IMR-90 (cell line): Measurements from ENCODE around the gene TECPR2. TPM values are rescaled to one million over a fixed set of nuclear protein-coding genes. Genes with fewer than 3 reads are reported as not detected.

Experiments used
- ATAC-seq: fragments of 200-7000 bp; cut with Tn5 transposase; 2 replicates; pipeline ENCODE4 v1.9.1; 2020; ENCODE audit warnings: low read depth, mild to moderate bottlenecking, moderate library complexity
- BruUV-seq: library from RNA; stranded (reverse); fragments of 400-500 nt; replicated peaks from 2 replicates; lab custom pipeline; 2021; lab: Mats Ljungman, UMichigan
- CTCF ChIA-PET: fragments of 300-600 bp; formaldehyde crosslinking; extraction: SDS; loops from one replicate; lab custom pipeline; 2021; ENCODE audit warnings: antibody characterized with exemption; lab: Yijun Ruan, JAX
- POLR2A ChIA-PET: fragments of 300-600 bp; sonication (Branson Sonifier 250); formaldehyde crosslinking; loops from one replicate; lab custom pipeline; 2022; ENCODE audit warnings: antibody characterized with exemption; ENCODE audit not compliant: unreplicated experiment; lab: Charles Lee
- DNase-seq: peaks from one replicate; pipeline ENCODE4 v3.0.0; 2013
- H2AFZ ChIP-seq: replicated peaks from 2 replicates; pipeline ENCODE3; 2013; ENCODE audit warnings: low read length, mild to moderate bottlenecking; ENCODE audit not compliant: poor library complexity
- H2AK5ac ChIP-seq: 2 replicates; pipeline ENCODE4 v1.6.1; 2013; ENCODE audit warnings: low read depth, low read length, inconsistent platforms
- H2AK9ac ChIP-seq: replicated peaks from 2 replicates; pipeline ENCODE3; 2013; ENCODE audit warnings: mild to moderate bottlenecking, low read depth, low read length, moderate library complexity; ENCODE audit not compliant: poor library complexity
- H2BK120ac ChIP-seq: 2 replicates; pipeline ENCODE4 v1.6.1; 2013; ENCODE audit warnings: low read depth, low read length, inconsistent platforms
- H2BK15ac ChIP-seq: 3 replicates; pipeline ENCODE4 v1.6.1; 2013; ENCODE audit warnings: low read depth, low read length, inconsistent platforms
- H2BK20ac ChIP-seq: 2 replicates; pipeline ENCODE4 v1.6.1; 2013; ENCODE audit warnings: low read depth, mild to moderate bottlenecking, inconsistent platforms, low read length, moderate library complexity
- H2BK5ac ChIP-seq: 2 replicates; pipeline ENCODE4 v1.6.1; 2013; ENCODE audit warnings: mild to moderate bottlenecking, low read depth, low read length, inconsistent platforms; ENCODE audit not compliant: poor library complexity, severe bottlenecking
- H3K14ac ChIP-seq: replicated peaks from 2 replicates; pipeline ENCODE4 v1.6.1; 2013; ENCODE audit warnings: low read depth, low read length, inconsistent platforms
- H3K18ac ChIP-seq: 2 replicates; pipeline ENCODE4 v1.6.1; 2013; ENCODE audit warnings: low read depth, low read length, control low read depth
- H3K23ac ChIP-seq: 2 replicates; pipeline ENCODE4 v1.6.1; 2013; ENCODE audit warnings: low read depth, low read length, inconsistent platforms
- H3K27ac ChIP-seq: 2 replicates; pipeline ENCODE4 v1.5.1; 2013; ENCODE audit warnings: mild to moderate bottlenecking, control low read depth, low read length; ENCODE audit not compliant: insufficient read depth
- H3K27me3 ChIP-seq: 2 replicates; pipeline ENCODE4 v1.6.1; 2013; ENCODE audit warnings: low read length; ENCODE audit not compliant: control insufficient read depth, insufficient read depth
- H3K36me3 ChIP-seq: 2 replicates; pipeline ENCODE4 v1.6.1; 2013; ENCODE audit warnings: low read length, mixed read lengths; ENCODE audit not compliant: control insufficient read depth, insufficient read depth
- H3K4ac ChIP-seq: 2 replicates; pipeline ENCODE4 v1.6.1; 2013; ENCODE audit warnings: low read depth, low read length, inconsistent platforms
- H3K4me1 ChIP-seq: 2 replicates; pipeline ENCODE4 v1.6.1; 2013; ENCODE audit warnings: low read length, mixed read lengths; ENCODE audit not compliant: control insufficient read depth, insufficient read depth
- H3K4me2 ChIP-seq: 2 replicates; pipeline ENCODE4 v1.6.1; 2013; ENCODE audit warnings: low read depth, mild to moderate bottlenecking, control low read depth, low read length, moderate library complexity
- H3K4me3 ChIP-seq: 2 replicates; pipeline ENCODE4 v1.5.1; 2013; ENCODE audit warnings: low read depth, mild to moderate bottlenecking, control low read depth, low read length, moderate library complexity; ENCODE audit not compliant: insufficient read depth
- H3K56ac ChIP-seq: 2 replicates; pipeline ENCODE4 v1.6.1; 2013; ENCODE audit warnings: low read length, inconsistent platforms; ENCODE audit not compliant: insufficient read depth; ENCODE audit errors: extremely low read depth
- H3K79me1 ChIP-seq, 2 experiments: 2 replicates each; pipeline ENCODE4 v1.6.1; 2013; ENCODE audit warnings: low read length in 2 of 2, inconsistent platforms in 1 of 2, low read depth in 1 of 2
- H3K9ac ChIP-seq: 2 replicates; pipeline ENCODE4 v1.6.1; 2013; ENCODE audit warnings: low read depth, low read length, control low read depth
- H3K9me1 ChIP-seq: 2 replicates; pipeline ENCODE4 v1.6.1; 2013; ENCODE audit warnings: low read length, inconsistent platforms; ENCODE audit not compliant: insufficient read depth
- H3K9me3 ChIP-seq: 2 replicates; pipeline ENCODE4 v1.6.1; 2013; ENCODE audit warnings: low read length; ENCODE audit not compliant: control insufficient read depth, insufficient read depth
- H4K20me1 ChIP-seq: 2 replicates; pipeline ENCODE4 v1.6.1; 2013; ENCODE audit warnings: low read length, inconsistent platforms; ENCODE audit not compliant: insufficient read depth
- H4K5ac ChIP-seq: 2 replicates; pipeline ENCODE4 v1.6.1; 2013; ENCODE audit warnings: mild to moderate bottlenecking, low read depth, low read length, control low read depth
- H4K8ac ChIP-seq, 2 experiments: 2 replicates each; pipeline ENCODE4 v1.6.1; 2013; ENCODE audit warnings: low read depth in 2 of 2, low read length in 2 of 2, control low read depth in 1 of 2, inconsistent platforms in 1 of 2
- H4K91ac ChIP-seq: 2 replicates; pipeline ENCODE4 v1.6.1; 2013; ENCODE audit warnings: low read depth, low read length, inconsistent platforms; ENCODE audit not compliant: insufficient read depth
- BHLHE40 ChIP-seq: fragments of 150-350 bp; IDR thresholded peaks from 2 replicates; pipeline ENCODE4 v1.6.1; 2016; ENCODE audit warnings: mild to moderate bottlenecking, low read depth, low read length
- CEBPB ChIP-seq: IDR thresholded peaks from 2 replicates; pipeline ENCODE4 v1.6.1; 2012; ENCODE audit warnings: low read depth, low read length, improper control_type of control experiment
- FOS ChIP-seq: fragments of 150-350 bp; IDR thresholded peaks from 2 replicates; pipeline ENCODE4 v1.6.1; 2016; ENCODE audit warnings: low read depth, low read length
- MAFK ChIP-seq: IDR thresholded peaks from 2 replicates; pipeline ENCODE4 v1.6.1; 2012; ENCODE audit warnings: low read depth, low read length, improper control_type of control experiment
- MAZ ChIP-seq: IDR thresholded peaks from 2 replicates; pipeline ENCODE4 v1.6.1; 2012; ENCODE audit warnings: low read depth, mild to moderate bottlenecking, low read length, improper control_type of control experiment, moderate library complexity, borderline replicate concordance
- MXI1 ChIP-seq: IDR thresholded peaks from 2 replicates; pipeline ENCODE4 v1.6.1; 2012; ENCODE audit warnings: low read depth, mild to moderate bottlenecking, low read length, moderate library complexity, borderline replicate concordance
- NFE2L2 ChIP-seq: fragments of 150-350 bp; IDR thresholded peaks from 2 replicates; pipeline ENCODE4 v1.6.1; 2016; ENCODE audit warnings: low read depth, mild to moderate bottlenecking, low read length
- POLR2A ChIP-seq: IDR thresholded peaks from 2 replicates; pipeline ENCODE4 v1.6.1; 2012; ENCODE audit warnings: mild to moderate bottlenecking, low read depth, low read length
- RCOR1 ChIP-seq: IDR thresholded peaks from 2 replicates; pipeline ENCODE4 v1.6.1; 2012; ENCODE audit warnings: mild to moderate bottlenecking, low read length, improper control_type of control experiment; ENCODE audit not compliant: insufficient replicate concordance
- RFX5 ChIP-seq: IDR thresholded peaks from 2 replicates; pipeline ENCODE4 v1.8.0; 2012; ENCODE audit warnings: low read depth, mild to moderate bottlenecking, low read length, moderate library complexity
- SMC3 ChIP-seq: fragments of 150-350 bp; IDR thresholded peaks from 2 replicates; pipeline ENCODE4 v1.6.1; 2016; ENCODE audit warnings: low read depth, mild to moderate bottlenecking, antibody characterized with exemption, low read length, moderate library complexity
- WGBS, 2 experiments: methylation state at CpG; one replicate each; pipeline versions ENCODE4 v1.1.5 to v1.1.7; 2013; ENCODE audit warnings: missing lambda C conversion rate in 2 of 2; ENCODE audit not compliant: insufficient read length in 1 of 2; ENCODE audit errors: extremely low coverage in 2 of 2; 5-methylcytosine and 5-hydroxymethylcytosine counted together
- dilution Hi-C: fragments of 300-500 bp; cut with HindIII; formaldehyde crosslinking; loops from one replicate; pipeline ENCODE4 v1.14.3; 2018; ENCODE audit warnings: low sequenced_read_pairs; ENCODE audit not compliant: unreplicated experiment
- in situ Hi-C: fragments of 300-500 bp; cut with MboI; formaldehyde crosslinking; loops from 3 replicates; pipeline ENCODE4 v1.14.3; 2019; ENCODE audit warnings: low sequenced_read_pairs, inconsistent platforms, mixed read lengths
- intact Hi-C: fragments of 100-400 bp; cut with micrococcal nuclease; formaldehyde crosslinking; loops from 2 replicates; pipeline ENCODE4 v1.10.0; 2022
- polyA plus RNA-seq, 3 experiments: library from polyadenylated mRNA; depleted of rRNA; stranded (reverse); fragments of >200 nt; gene quantifications; 2 replicates each; pipeline ENCODE4 v1.2.3, GENCODE V29; 2012; ENCODE audit warnings: low replicate concordance in 1 of 3
- total RNA-seq: library from RNA; depleted of rRNA; stranded (reverse); fragments of >200 nt; gene quantifications from 2 replicates; pipeline ENCODE4 v1.2.3, GENCODE V29; 2012
- TF ChIP-seq, protein P1 (sequence below): fragments of 150-350 bp; IDR thresholded peaks from 2 replicates; pipeline ENCODE4 v1.6.1; 2017; ENCODE audit warnings: mild to moderate bottlenecking, antibody characterized with exemption, low read length, low read depth
- TF ChIP-seq, protein P2 (sequence below): fragments of 150-350 bp; IDR thresholded peaks from 2 replicates; pipeline ENCODE4 v1.6.1; 2016; ENCODE audit warnings: low read depth, mild to moderate bottlenecking, low read length, moderate library complexity, borderline replicate concordance

The TECPR2 gene
- total and polyA plus RNA-seq, 2 of the 4 experiments (the other 2 are of a cell fraction): 9.5 to 11.7 TPM

DNA sequence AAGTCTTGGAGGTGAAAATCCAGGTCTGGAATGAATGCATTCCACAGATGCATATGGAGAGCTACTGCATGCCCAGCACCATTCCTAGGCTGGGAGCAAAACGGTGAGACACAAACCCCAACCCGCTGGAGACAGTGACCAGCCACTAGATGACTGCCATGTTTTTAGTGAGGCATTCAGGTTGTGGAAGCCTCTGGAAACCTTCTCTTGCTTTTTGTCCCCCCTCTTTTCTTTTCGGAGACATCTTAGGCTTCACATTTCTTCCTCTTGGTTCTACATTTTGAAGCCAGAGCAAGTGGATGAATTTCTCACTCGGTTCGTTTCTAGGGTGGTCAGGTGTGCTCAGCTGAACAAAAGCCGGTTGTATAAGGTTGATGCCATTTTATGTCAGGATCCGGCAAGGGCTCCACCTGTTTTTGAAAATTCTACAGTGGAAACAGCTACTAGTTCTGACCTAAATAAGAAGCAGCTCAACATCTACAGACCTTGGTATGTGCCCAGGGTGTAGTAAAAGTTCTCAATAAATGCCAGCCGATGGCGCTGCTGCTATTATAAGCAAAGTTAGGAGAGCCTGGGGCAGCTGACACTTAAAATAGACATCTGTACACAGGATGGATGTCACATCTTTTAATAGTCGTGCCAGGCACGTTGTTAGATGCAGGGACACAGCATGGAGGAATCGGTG, 45.0 kb upstream of the TECPR2 start:
- Histone ChIP-seq H3K79me1 (peaks cover 14 to 27% of the 10 kb centered on the region in 2 experiments; a peak in 3 of 4 replicates), H3K14ac (peak overlapping the region; percentile 50; the same call in 1 of the 2 replicates), H2AK5ac (0 out of 2 replicates have a peak overlapping the region, but pooled peaks have one; percentile 2), H2BK15ac (no peak overlapping the region), H4K8ac (peak overlapping the region; percentile 20 to 73; a peak in 2 of 4 replicates), H3K4me1 (peaks cover 15% of the 10 kb centered on the region), H3K4ac (peak overlapping the region; percentile 61), H3K4me2 (peak overlapping the region; percentile 85), H4K5ac (peak overlapping the region; percentile 50; the same call in 1 of the 2 replicates), H3K9me3 (no peaks in the 10 kb centered on the region), H2BK5ac (peak overlapping the region; percentile 60), H3K27ac (no peak overlapping the region; the same call in 1 of the 2 replicates), H3K9me1 (peaks cover 20% of the 10 kb centered on the region), H3K36me3 (no peaks in the 10 kb centered on the region), H3K9ac (no peak overlapping the region; the same call in 1 of the 2 replicates), H4K20me1 (no peaks in the 10 kb centered on the region), H3K56ac (no peak overlapping the region), H2AK9ac (peak overlapping the region; percentile 68), H3K23ac (peak overlapping the region; percentile 44; the same call in 1 of the 2 replicates), H3K18ac (no peak overlapping the region), H2AFZ (peak overlapping the region; percentile 94), H4K91ac (peak overlapping the region; percentile 21; the same call in 1 of the 2 replicates), H3K27me3 (no peaks in the 10 kb centered on the region), H2BK120ac (peak overlapping the region; percentile 47), H3K4me3 (peak overlapping the region; percentile 54), H2BK20ac (0 out of 2 replicates have a peak overlapping the region, but pooled peaks have one; percentile 33)
- 90% methylated on average over 2 of the region's 12 CpGs; no CpG with 5 or more reads in 1 of the 2 experiments for WGBS, 2 experiments
- intact Hi-C loops (no loop called here), in situ Hi-C loops (loop anchor here (10.0 to 25.0 kb wide), 4 partner anchors 173 to 555 kb away; partner anchors contain the start of genes DYNC1H1, HSP90AA1 and PPP2R5C), dilution Hi-C loops (no loop called here)
- TF ChIP-seq MXI1 (no peak), RCOR1 (no peak), SMC3 (no peak), RFX5 (no peak), CEBPB (no peak), MAFK (no peak), MAZ (no peak), POLR2A (no peak), NFE2L2 (no peak), FOS (no peak), BHLHE40 (no peak)
- TF ChIP-seq, protein P1, sequence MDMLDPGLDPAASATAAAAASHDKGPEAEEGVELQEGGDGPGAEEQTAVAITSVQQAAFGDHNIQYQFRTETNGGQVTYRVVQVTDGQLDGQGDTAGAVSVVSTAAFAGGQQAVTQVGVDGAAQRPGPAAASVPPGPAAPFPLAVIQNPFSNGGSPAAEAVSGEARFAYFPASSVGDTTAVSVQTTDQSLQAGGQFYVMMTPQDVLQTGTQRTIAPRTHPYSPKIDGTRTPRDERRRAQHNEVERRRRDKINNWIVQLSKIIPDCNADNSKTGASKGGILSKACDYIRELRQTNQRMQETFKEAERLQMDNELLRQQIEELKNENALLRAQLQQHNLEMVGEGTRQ: no peak
- TF ChIP-seq, protein P2, sequence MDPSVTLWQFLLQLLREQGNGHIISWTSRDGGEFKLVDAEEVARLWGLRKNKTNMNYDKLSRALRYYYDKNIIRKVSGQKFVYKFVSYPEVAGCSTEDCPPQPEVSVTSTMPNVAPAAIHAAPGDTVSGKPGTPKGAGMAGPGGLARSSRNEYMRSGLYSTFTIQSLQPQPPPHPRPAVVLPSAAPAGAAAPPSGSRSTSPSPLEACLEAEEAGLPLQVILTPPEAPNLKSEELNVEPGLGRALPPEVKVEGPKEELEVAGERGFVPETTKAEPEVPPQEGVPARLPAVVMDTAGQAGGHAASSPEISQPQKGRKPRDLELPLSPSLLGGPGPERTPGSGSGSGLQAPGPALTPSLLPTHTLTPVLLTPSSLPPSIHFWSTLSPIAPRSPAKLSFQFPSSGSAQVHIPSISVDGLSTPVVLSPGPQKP: no peak
- CTCF ChIA-PET: interaction anchor here (0.7 kb wide), 1 partner anchor 11 kb away, joined by 3 read pairs; no protein-coding TSS in a partner anchor
- ATAC-seq (no peak), DNase-seq (no peak)
- POLR2A ChIA-PET: interaction anchor here (0.6 kb wide), 1 partner anchor 179 kb away, joined by 6 read pairs; no protein-coding TSS in a partner anchor
- BruUV-seq: no TSS peak
